Prostate gland (tissue), 2 donors: ENCODE measurements around the gene PRCD.

ENCODE experiments used
- POLR2AphosphoS5 ChIP-seq: sonication (generic); formaldehyde crosslinking; IDR thresholded peaks from one replicate; pipeline ENCODE4 v1.6.1; 2017; ENCODE audit warnings: antibody characterized with exemption
- TF ChIP-seq, protein P1 (sequence below), 4 experiments: fragments of 200-600 bp in 2 of 4; fragments of 450-650 bp in 2 of 4; sonication (generic) in 2 of 4; IDR thresholded peaks; 1 replicate in 3 of 4; 2 replicates in 1 of 4; pipeline ENCODE4 v1.5.1; 2016 to 2019; ENCODE audit warnings: antibody characterized with exemption in 4 of 4, mild to moderate bottlenecking in 2 of 4, moderate library complexity in 2 of 4

DNA sequence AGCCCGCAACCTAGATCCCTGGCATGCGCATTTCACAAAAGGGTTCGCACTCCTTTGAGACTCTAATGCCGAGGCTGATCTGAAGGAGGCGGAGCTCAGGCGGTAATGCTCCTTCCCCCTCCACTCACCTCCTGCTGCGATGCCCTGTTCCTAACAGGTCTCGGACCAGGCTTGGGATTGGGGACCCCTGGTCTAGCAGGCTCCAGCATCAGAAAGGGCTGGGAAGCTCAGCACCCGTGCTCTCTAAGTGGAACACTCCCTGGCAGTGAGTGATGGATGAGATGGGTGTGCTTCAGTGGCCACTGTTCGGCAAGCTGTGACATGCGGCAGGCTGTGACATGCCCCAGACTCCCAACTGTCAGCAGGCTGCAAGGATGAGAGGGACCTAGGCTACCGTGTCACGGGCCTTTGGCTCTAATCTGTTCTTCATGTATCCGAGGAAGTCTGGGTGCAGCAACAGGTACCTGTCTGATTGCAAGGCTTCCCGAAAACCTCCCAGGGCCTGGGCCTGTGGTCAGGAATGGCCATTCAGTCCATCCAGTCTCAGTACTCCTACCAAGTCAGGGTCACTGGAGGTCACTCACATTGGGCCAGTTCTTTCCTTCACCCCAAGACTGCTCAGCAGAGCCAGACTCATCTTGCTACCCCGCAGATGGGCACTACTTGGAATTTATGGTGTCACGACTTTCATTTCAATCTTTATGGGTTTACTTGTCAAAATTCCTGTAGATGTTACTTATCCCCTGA is 47.1 kb downstream of the PRCD start:
- TF ChIP-seq, protein P1, sequence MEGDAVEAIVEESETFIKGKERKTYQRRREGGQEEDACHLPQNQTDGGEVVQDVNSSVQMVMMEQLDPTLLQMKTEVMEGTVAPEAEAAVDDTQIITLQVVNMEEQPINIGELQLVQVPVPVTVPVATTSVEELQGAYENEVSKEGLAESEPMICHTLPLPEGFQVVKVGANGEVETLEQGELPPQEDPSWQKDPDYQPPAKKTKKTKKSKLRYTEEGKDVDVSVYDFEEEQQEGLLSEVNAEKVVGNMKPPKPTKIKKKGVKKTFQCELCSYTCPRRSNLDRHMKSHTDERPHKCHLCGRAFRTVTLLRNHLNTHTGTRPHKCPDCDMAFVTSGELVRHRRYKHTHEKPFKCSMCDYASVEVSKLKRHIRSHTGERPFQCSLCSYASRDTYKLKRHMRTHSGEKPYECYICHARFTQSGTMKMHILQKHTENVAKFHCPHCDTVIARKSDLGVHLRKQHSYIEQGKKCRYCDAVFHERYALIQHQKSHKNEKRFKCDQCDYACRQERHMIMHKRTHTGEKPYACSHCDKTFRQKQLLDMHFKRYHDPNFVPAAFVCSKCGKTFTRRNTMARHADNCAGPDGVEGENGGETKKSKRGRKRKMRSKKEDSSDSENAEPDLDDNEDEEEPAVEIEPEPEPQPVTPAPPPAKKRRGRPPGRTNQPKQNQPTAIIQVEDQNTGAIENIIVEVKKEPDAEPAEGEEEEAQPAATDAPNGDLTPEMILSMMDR (IDR thresholded peaks at IDR 0.05): no peak
- TF ChIP-seq POLR2AphosphoS5: peak; percentile 17
